Activated B cell treated with CpG ODN at 0.5 μM for 24 hours (primary cell): ENCODE data around the gene RNF135. TPM values are rescaled to one million over a fixed set of nuclear protein-coding genes. Genes with fewer than 3 reads are reported as not detected.

Experiments used
- ATAC-seq: fragments of 200-7000 bp; cut with Tn5 transposase; one replicate; pipeline ENCODE4 v1.10.0; 2021; ENCODE audit warnings: low read depth, mild to moderate bottlenecking, moderate library complexity
- CTCF ChIA-PET: fragments of 350-600 bp; sonication (Branson Sonifier 250); formaldehyde crosslinking; loops from one replicate; lab custom pipeline; 2021; ENCODE audit warnings: antibody characterized with exemption; lab: Charles Lee
- POLR2A ChIA-PET: fragments of 350-600 bp; sonication (Branson Sonifier 250); formaldehyde crosslinking; loops from one replicate; lab custom pipeline; 2021; ENCODE audit warnings: antibody characterized with exemption; lab: Charles Lee
- DNase-seq: peaks from one replicate; pipeline ENCODE4 v3.0.0; 2022
- H3K27ac Mint-ChIP-seq: one replicate; pipeline ENCODE4 v1.8.0; 2020; ENCODE audit warnings: mixed read lengths
- H3K27me3 Mint-ChIP-seq: one replicate; pipeline ENCODE4 v1.8.0; 2021; ENCODE audit warnings: mixed read lengths
- H3K36me3 Mint-ChIP-seq: one replicate; pipeline ENCODE4 v1.8.0; 2021; ENCODE audit warnings: low read depth, mixed read lengths
- H3K4me1 Mint-ChIP-seq: one replicate; pipeline ENCODE4 v1.8.0; 2021; ENCODE audit warnings: mixed read lengths
- H3K4me3 Mint-ChIP-seq: one replicate; pipeline ENCODE4 v1.8.0; 2020; ENCODE audit warnings: mild to moderate bottlenecking, mixed read lengths
- H3K9me3 Mint-ChIP-seq: one replicate; pipeline ENCODE4 v1.8.0; 2020; ENCODE audit warnings: mixed read lengths
- CTCF ChIP-seq: fragments of 200-600 bp; IDR thresholded peaks from one replicate; pipeline ENCODE4 v1.8.0; 2022; ENCODE audit warnings: antibody characterized with exemption, mild to moderate bottlenecking
- intact Hi-C: fragments of 100-400 bp; cut with micrococcal nuclease; formaldehyde crosslinking; loops from one replicate; pipeline ENCODE4 v1.15.1; 2024
- total RNA-seq: library from RNA; stranded (reverse); gene quantifications from 2 replicates; pipeline ENCODE4 v1.2.3, GENCODE V29; 2022

RNF135 gene
- total RNA-seq, 1 donor from 2014 or later = 18.5 TPM

DNA sequence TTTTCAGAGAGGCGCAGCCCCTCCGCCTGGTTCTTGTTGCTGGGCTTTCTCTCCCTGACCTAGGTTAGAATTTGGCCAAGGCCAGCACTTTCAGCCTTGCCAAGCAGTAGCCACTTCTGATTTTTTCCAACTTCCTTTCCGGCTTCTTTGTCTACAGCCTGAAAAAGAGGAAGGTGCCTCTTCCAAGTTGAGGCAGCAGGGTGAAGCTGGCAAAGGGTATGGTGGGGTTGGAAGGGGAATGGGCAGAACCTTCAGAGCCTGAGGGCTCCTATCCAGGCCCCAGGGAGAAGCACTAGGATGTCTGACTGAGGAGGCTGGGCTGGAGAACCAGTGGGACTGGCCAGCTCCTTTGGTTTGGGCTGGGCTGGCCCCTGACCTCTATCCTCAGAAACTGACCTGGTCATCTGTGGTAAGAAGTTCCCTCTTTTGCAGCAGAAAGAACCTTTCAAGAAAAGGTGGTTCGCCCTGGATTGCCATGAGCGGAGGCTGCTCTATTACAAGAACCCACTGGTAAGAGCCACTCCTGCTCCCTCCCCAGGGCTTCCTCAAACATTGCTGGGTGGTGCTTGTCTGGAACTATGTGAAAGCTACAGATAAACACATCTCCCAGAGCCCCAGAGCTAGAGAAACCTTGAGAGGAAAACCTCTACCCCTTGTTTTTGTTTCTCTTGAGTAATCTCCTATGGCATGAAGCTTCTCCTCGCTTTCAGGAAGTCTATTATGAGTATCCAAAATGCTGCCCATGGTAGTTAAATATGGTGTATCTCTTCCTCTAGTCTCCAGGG lies 16.6 kb upstream of the RNF135 start:
- ChIA-PET POLR2A (interaction anchor here (0.7 to 1.8 kb wide), 5 partner anchors 8 to 1025 kb away, joined by 3 to 13 read pairs (median 4); partner anchors contain the start of gene RNF135), CTCF (no interaction called here)
- no peak for DNase-seq
- Mint-ChIP-seq H3K9me3 (no peaks in the 10 kb centered on the region), H3K4me3 (no peak overlapping the region), H3K27me3 (no peaks in the 10 kb centered on the region), H3K4me1 (peaks cover 82% of the 10 kb centered on the region), H3K36me3 (peaks cover 2% of the 10 kb centered on the region), H3K27ac (peak overlapping the region; percentile 87)
- intact Hi-C loops = loop anchor here (1.0 kb wide), 1 partner anchor 15 kb away; no protein-coding TSS in a partner anchor
- no peak for TF ChIP-seq CTCF
- ATAC-seq = no peak

- intact Hi-C loops = no loop called here
- Mint-ChIP-seq H3K4me3 (no peak overlapping the region), H3K27me3 (no peaks in the 10 kb centered on the region), H3K9me3 (no peaks in the 10 kb centered on the region), H3K36me3 (no peaks in the 10 kb centered on the region), H3K4me1 (peaks cover 90% of the 10 kb centered on the region), H3K27ac (peak overlapping the region; percentile 91)
- POLR2A ChIA-PET = interaction anchor here (1.5 to 6.7 kb wide), 4 partner anchors 13 to 51 kb away, joined by 3 to 121 read pairs (median 4); partner anchors contain the start of genes ADAP2, RNF135 and TEFM
- ATAC-seq = no peak
- CTCF ChIA-PET = interaction anchor here (1.1 kb wide), 1 partner anchor 39 kb away, joined by 3 read pairs; no protein-coding TSS in a partner anchor
- no peak for DNase-seq
- TF ChIP-seq CTCF = no peak
Measured at GRCh38 chr17:30956764-30957374, 14.0 kb upstream of the RNF135 start.

DNA sequence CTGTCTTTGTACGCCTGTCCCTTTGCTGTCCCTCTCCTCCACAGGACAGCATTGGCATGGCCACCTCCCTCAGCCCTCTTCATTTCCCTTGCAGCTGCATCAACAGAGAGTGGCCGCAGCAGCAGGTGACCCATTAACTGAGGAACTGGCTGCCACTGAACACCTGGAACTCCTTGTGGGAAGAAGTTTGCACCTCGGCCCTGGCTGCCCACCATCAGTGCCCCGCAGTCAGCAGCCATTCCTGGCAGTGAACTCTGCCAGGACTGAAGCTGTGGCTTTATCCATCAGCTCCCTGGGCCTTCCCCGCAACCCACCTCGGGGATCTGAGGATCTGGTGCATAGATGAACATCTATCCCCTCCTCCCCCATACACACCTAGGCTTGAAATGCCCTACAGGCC lies 13.1 kb upstream of the RNF135 start:
- peaks cover 90% of the 10 kb centered on the region for H3K4me1 Mint-ChIP-seq
- H3K27ac Mint-ChIP-seq = peak overlapping the region; percentile 91
- ChIA-PET CTCF (interaction anchor here (1.1 kb wide), 1 partner anchor 40 kb away, joined by 3 read pairs; no protein-coding TSS in a partner anchor), POLR2A (interaction anchor here (1.2 to 6.7 kb wide), 4 partner anchors 12 to 51 kb away, joined by 3 to 121 read pairs (median 4); partner anchors contain the start of genes ADAP2 and RNF135)
- no peaks in the 10 kb centered on the region for H3K9me3 Mint-ChIP-seq
- intact Hi-C loops = loop anchor here (1.0 to 2.0 kb wide), 2 partner anchors 11 to 51 kb away; partner anchors contain the start of gene TEFM
- no peak for TF ChIP-seq CTCF
- no peaks in the 10 kb centered on the region for H3K36me3 Mint-ChIP-seq
- no peaks in the 10 kb centered on the region for H3K27me3 Mint-ChIP-seq
- no peak for DNase-seq
- no peak for ATAC-seq
- peak overlapping the region; percentile 70 for H3K4me3 Mint-ChIP-seq

- peaks cover 87% of the 10 kb centered on the region for H3K4me1 Mint-ChIP-seq
- ChIA-PET POLR2A (interaction anchor here (0.9 to 6.7 kb wide), 5 partner anchors 12 to 52 kb away, joined by 3 to 121 read pairs (median 4); partner anchors contain the start of genes ADAP2 and RNF135), CTCF (no interaction called here)
- ATAC-seq (peak; percentile 66), DNase-seq (no peak)
- H3K27me3 Mint-ChIP-seq = no peaks in the 10 kb centered on the region
- H3K27ac Mint-ChIP-seq = peak overlapping the region; percentile 91
- intact Hi-C loops = loop anchor here (1.0 to 2.0 kb wide), 2 partner anchors 10 to 51 kb away; partner anchors contain the start of gene TEFM
- no peak for TF ChIP-seq CTCF
- H3K9me3 Mint-ChIP-seq = no peaks in the 10 kb centered on the region
- peak overlapping the region; percentile 70 for H3K4me3 Mint-ChIP-seq
- no peaks in the 10 kb centered on the region for H3K36me3 Mint-ChIP-seq
Measured at GRCh38 chr17:30958187-30958586, 12.7 kb upstream of the RNF135 start.
